ENCODE data around the gene IDH3A. TPM values are rescaled to one million over a fixed set of nuclear protein-coding genes. Genes with fewer than 3 reads are reported as not detected.

Gene IDH3A
- total RNA-seq, 1 experiment from 2014 or later, result 67.3 TPM

GRCh38 chr15:78159395-78159794, 10.2 kb downstream of the IDH3A start:
- Mint-ChIP-seq H3K36me3 (ENCODE audit: insufficient read depth, unreplicated experiment) (peaks cover 32% of the 10 kb centered on the region), H3K27ac (ENCODE audit: unreplicated experiment) (no peak overlapping the region), H3K4me1 (ENCODE audit: low read depth, unreplicated experiment) (no peaks in the 10 kb centered on the region), H3K4me3 (ENCODE audit: unreplicated experiment) (no peak overlapping the region), H3K27me3 (ENCODE audit: insufficient read depth, unreplicated experiment) (no peaks in the 10 kb centered on the region), H3K9me3 (ENCODE audit: unreplicated experiment) (no peaks in the 10 kb centered on the region)
- TF ChIP-seq CTCF (IDR thresholded peaks at IDR 0.05; ENCODE audit: insufficient read depth in 1 of 2, low read depth in 1 of 2, low read length in 1 of 2, severe bottlenecking in 1 of 2, unreplicated experiment in 1 of 2), result no peak
- no peaks in the 10 kb centered on the region for H3K9me3 ChIP-seq
- DNase-seq, result no peak
- intact Hi-C loops (cut with micrococcal nuclease; ENCODE audit: unreplicated experiment), result no loop called here
- BruUV-seq (replicated peaks), result no TSS peak
- CTCF ChIA-PET, result no interaction called here
- POLR2A ChIA-PET, result no interaction called here
- no peaks in the 10 kb centered on the region for H3K27me3 ChIP-seq (replicated peaks; ENCODE audit: control insufficient read depth, insufficient read depth, low read length)
- no peak overlapping the region for H3K4me3 ChIP-seq (ENCODE audit: low read depth, low read length)
- no peaks in the 10 kb centered on the region for H3K36me3 ChIP-seq (ENCODE audit: control insufficient read depth, insufficient read depth, low read length)
- H3K4me1 ChIP-seq, result no peaks in the 10 kb centered on the region

GRCh38 chr15:78162038-78162437, 12.9 kb downstream of the IDH3A start:
- no peak for DNase-seq
- no TSS peak for BruUV-seq (replicated peaks)
- CTCF ChIA-PET, result interaction anchor here (0.6 kb wide), 1 partner anchor 49 kb away, joined by 3 read pairs; no protein-coding TSS in a partner anchor

GRCh38 chr15:78164010-78164409, 14.8 kb downstream of the IDH3A start:
- H3K27ac Mint-ChIP-seq (ENCODE audit: unreplicated experiment), result no peak overlapping the region
- no peak for DNase-seq
- Histone ChIP-seq H3K9me3 (no peaks in the 10 kb centered on the region), H3K4me3 (ENCODE audit: low read depth, low read length) (no peak overlapping the region), H3K27me3 (replicated peaks; ENCODE audit: control insufficient read depth, insufficient read depth, low read length) (no peaks in the 10 kb centered on the region), H3K4me1 (no peaks in the 10 kb centered on the region), H3K36me3 (ENCODE audit: control insufficient read depth, insufficient read depth, low read length) (no peaks in the 10 kb centered on the region)
- intact Hi-C loops (cut with micrococcal nuclease; ENCODE audit: unreplicated experiment), result no loop called here
- H3K4me3 Mint-ChIP-seq (ENCODE audit: unreplicated experiment), result no peak overlapping the region
- peaks cover 35% of the 10 kb centered on the region for H3K36me3 Mint-ChIP-seq (ENCODE audit: insufficient read depth, unreplicated experiment)
- ChIA-PET CTCF (no interaction called here), POLR2A (no interaction called here)
- H3K4me1 Mint-ChIP-seq (ENCODE audit: low read depth, unreplicated experiment), result no peaks in the 10 kb centered on the region
- no TSS peak for BruUV-seq (replicated peaks)
- TF ChIP-seq CTCF (IDR thresholded peaks at IDR 0.05; ENCODE audit: insufficient read depth in 1 of 2, low read depth in 1 of 2, low read length in 1 of 2, severe bottlenecking in 1 of 2, unreplicated experiment in 1 of 2), result no peak
- H3K9me3 Mint-ChIP-seq (ENCODE audit: unreplicated experiment), result no peaks in the 10 kb centered on the region
- no peaks in the 10 kb centered on the region for H3K27me3 Mint-ChIP-seq (ENCODE audit: insufficient read depth, unreplicated experiment)

More at GRCh38 chr15:78162038-78162437, 12.9 kb downstream of the IDH3A start:
- intact Hi-C loops (cut with micrococcal nuclease; ENCODE audit: unreplicated experiment), result no loop called here
- no peak overlapping the region for H3K4me3 Mint-ChIP-seq (ENCODE audit: unreplicated experiment)
- H3K27me3 Mint-ChIP-seq (ENCODE audit: insufficient read depth, unreplicated experiment), result no peaks in the 10 kb centered on the region
- Histone ChIP-seq H3K4me3 (ENCODE audit: low read depth, low read length) (no peak overlapping the region), H3K36me3 (ENCODE audit: control insufficient read depth, insufficient read depth, low read length) (no peaks in the 10 kb centered on the region), H3K27me3 (replicated peaks; ENCODE audit: control insufficient read depth, insufficient read depth, low read length) (no peaks in the 10 kb centered on the region), H3K9me3 (no peaks in the 10 kb centered on the region), H3K4me1 (no peaks in the 10 kb centered on the region)
- no peaks in the 10 kb centered on the region for H3K9me3 Mint-ChIP-seq (ENCODE audit: unreplicated experiment)
- no peak overlapping the region for H3K27ac Mint-ChIP-seq (ENCODE audit: unreplicated experiment)
- H3K4me1 Mint-ChIP-seq (ENCODE audit: low read depth, unreplicated experiment), result no peaks in the 10 kb centered on the region
- POLR2A ChIA-PET, result no interaction called here
- TF ChIP-seq CTCF (IDR thresholded peaks at IDR 0.05; ENCODE audit: insufficient read depth in 1 of 2, low read depth in 1 of 2, low read length in 1 of 2, severe bottlenecking in 1 of 2, unreplicated experiment in 1 of 2), result no peak
- peaks cover 35% of the 10 kb centered on the region for H3K36me3 Mint-ChIP-seq (ENCODE audit: insufficient read depth, unreplicated experiment)
